ENCODE measurements around the gene MPRIP.

The MPRIP gene

DNA sequence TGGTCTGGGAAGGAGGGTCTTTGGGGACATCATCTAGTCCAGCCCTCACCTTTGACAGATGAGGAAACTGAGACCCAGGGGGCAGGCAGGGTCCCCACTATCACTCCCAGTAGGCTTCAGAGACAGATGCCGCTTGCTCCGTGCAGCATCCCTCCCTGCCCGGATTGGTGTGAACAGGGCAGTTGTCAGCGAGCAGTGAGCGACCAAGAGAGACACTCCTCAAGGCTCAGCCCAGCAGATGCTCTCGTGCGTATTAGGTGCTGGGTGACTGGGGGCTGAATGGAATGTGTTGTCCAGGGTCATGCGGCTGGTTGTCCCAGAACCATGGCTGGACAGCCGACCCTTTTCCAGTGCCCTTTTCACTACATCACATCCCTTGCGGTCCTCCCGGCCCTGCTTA, 49.0 kb downstream of the MPRIP start:
- DNase-seq, result no peak

- DNase-seq, result no peak
Measured at GRCh38 chr17:17091856-17092756, 49.8 kb downstream of the MPRIP start.

DNA sequence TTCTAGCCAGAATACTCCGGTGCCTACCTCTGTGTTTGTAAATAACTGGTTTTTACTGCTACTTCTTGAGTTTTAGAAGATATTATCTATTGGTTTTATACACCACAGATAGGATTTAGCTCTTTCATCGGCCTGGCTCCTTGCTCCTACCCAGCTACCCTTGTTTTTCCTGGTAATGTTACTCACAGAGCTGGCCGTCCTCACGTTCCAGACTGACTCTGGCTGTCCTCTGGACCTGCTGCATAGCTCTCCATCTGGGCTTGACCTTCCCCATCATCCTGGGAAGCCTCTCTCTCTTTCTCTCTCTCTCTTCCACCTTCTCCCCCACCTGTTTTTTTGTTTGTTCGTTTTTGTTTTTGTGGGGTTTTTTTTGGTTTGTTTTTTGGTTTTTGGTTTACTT, 51.5 kb downstream of the MPRIP start:
- DNase-seq, result no peak

GRCh38 chr17:17096438-17097178, 54.4 kb downstream of the MPRIP start:
- DNase-seq, result no peak

DNA sequence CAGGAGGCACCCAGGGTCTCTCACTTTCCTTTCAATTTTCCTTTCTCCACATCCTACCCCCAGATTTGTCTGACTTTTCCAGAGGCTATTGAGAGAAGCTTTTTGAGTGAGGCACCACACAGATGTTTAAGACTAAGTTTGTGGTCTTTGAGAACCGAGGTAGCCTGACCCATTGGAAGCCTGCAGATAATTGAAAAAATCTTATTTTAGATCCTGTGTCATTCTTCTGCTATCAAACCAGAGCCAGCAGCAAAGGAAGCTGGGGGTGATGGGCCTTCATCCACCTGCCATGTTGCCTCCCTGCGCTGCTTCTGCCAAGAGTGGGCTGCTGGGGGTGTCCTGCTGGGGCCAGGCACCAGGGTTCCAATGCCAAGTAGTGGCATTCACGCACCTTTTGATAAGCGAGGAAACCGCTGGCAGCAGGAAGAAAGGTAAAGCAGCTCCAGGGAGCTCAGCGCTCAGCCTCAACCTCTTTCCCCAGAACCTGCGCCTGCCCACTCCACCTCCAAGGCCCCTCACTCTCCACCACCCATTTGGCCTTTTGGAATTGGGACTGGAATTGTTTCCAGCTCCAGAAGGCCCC, 55.6 kb downstream of the MPRIP start:
- DNase-seq, result no peak

GRCh38 chr17:17098551-17099179, 56.4 kb downstream of the MPRIP start:
- DNase-seq, result no peak

GRCh38 chr17:17102176-17102575, 59.9 kb downstream of the MPRIP start:
- no peak for DNase-seq

GRCh38 chr17:17103160-17103559, 60.9 kb downstream of the MPRIP start:
- no peak for DNase-seq

DNA sequence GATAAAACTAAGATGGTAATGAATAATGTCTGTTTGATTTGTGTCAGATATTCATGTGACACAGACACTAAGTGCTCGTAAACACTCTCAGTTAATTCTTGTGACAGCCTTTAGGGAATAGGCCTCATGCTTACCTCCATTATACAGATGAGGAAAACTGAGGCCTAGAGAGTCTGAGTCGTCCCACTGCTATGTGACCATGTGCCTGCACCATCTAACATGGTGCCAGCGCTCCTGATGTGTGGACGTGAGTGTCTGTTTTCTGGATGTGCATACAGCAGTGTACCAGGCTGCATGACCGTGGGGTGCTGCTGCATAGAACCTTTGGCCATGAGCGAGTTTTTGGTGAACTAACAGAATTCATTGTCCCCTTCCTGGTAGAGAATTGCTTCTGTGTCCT, 61.8 kb downstream of the MPRIP start:
- DNase-seq, result no peak

DNA sequence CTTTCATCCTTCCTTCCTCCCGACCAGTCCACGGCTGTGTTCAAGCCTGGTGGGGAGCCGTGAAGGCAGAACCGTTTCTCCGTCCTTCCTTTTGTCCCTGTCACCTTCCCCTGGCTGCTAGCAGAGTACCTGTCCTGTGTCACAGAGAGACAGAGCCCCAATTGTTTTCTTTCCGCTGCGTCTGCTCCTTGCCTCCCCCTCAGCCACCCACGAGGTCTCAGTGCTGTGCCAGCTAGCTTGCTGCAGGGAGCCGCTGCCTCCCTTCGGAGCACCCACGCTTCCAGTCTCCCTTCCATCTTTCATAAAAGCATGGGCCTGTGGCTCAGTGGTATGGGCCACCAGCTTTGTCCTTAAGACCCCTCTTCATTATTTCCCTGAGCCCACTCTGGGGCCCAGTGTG, 62.2 kb downstream of the MPRIP start:
- no peak for DNase-seq

GRCh38 chr17:17105976-17106375, 63.7 kb downstream of the MPRIP start:
- DNase-seq, result no peak

DNA sequence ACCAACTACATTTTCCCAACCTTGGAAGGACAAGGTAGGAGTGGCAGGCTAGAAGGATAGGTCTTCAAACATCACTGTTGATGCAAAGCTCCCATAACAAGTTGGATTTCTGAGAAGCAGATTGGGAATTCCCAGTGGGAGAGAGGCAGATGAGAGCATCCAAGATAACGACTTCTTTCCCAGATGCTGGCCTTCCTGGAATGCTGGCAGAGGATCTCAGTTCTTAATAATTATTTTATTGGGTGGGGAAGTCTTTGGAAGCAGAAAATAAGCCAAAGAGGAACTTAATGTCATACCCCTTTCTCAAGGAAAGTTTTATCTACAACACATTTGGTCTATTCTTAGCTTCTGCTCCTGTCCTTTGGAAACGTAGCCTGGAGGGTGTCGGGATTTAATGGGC, 64.5 kb downstream of the MPRIP start:
- no peak for DNase-seq

DNA sequence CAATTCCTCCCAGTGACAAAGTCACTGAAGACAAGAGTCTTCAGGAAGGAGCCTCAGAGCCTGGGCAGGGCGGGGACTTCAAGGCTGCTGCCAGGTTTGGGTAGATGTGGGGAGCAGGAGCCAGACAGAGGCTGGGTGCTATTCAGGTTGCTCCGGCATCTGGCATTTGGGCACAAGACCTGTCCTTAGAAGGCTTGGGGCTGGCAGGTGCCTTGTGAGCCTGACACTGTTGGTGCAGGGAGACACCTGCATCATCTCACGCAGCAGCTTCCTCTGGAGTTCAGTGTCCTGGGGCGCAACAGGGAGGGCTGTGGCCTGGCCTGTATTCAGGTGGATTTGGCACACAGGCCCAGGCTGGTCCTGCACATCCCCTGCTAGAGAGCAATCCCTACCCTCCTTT, 65.0 kb downstream of the MPRIP start:
- DNase-seq, result no peak

DNA sequence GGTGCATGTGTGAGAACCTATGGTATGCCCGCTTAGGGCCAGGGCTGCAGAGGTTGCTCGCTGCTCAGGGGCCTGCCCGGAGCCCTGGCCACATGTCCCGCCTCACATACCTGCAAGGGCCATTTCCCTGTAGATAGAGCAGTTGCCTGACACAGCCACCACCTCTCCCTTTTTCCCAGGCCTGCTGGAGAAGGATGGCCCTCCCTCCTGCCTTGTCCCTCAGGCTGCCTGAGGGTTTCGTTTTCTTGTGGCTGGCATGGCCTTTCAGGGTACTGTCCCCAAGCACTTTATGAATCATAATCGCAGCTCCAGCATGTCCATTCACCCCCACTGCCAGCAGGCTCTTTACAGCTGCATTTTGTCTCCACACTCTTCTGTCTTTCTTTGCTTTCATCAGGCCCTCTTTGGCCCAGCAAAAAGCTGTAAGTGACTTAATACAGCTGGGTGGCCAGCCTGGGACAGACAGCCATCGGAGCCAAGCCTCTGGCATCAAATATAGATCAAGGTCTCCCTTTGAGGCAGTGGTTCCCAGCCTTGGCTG, 65.7 kb downstream of the MPRIP start:
- no peak for DNase-seq

DNA sequence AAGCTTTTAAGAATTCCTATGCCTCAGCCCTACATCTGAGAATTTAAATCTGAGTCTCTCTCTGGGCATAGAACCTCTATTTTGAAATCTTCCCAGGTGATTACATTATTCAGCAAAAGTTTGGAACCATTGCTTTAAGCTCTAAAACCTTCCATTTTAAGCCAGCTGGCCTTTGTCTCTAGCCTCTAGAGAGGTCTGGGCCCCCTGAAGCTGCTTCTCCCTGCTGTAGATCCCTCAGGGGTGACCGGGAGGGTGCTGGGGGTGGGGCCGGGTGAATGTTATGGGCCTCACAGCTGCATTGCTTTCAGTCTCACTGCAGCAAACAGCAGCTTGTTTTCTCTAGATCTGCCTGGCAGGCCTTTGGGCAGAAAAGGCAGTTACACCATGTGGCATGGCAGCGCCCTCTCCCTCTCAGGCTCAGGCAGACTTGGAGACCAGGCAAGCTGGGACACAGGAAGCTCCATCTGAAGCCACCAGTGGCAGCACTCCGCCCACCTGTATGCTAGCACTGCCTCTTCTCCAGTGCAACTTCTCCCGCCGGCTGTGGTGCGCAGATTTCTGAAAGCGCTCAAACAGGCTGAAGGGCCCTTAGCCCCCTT, 66.3 kb downstream of the MPRIP start:
- no peak for DNase-seq

- no peak for DNase-seq
Measured at GRCh38 chr17:17109256-17109655, 67.0 kb downstream of the MPRIP start.

GRCh38 chr17:17109907-17110306, 67.7 kb downstream of the MPRIP start:
- peak; percentile 60 for DNase-seq

GRCh38 chr17:17110520-17110919, 68.3 kb downstream of the MPRIP start:
- DNase-seq, result no peak

DNA sequence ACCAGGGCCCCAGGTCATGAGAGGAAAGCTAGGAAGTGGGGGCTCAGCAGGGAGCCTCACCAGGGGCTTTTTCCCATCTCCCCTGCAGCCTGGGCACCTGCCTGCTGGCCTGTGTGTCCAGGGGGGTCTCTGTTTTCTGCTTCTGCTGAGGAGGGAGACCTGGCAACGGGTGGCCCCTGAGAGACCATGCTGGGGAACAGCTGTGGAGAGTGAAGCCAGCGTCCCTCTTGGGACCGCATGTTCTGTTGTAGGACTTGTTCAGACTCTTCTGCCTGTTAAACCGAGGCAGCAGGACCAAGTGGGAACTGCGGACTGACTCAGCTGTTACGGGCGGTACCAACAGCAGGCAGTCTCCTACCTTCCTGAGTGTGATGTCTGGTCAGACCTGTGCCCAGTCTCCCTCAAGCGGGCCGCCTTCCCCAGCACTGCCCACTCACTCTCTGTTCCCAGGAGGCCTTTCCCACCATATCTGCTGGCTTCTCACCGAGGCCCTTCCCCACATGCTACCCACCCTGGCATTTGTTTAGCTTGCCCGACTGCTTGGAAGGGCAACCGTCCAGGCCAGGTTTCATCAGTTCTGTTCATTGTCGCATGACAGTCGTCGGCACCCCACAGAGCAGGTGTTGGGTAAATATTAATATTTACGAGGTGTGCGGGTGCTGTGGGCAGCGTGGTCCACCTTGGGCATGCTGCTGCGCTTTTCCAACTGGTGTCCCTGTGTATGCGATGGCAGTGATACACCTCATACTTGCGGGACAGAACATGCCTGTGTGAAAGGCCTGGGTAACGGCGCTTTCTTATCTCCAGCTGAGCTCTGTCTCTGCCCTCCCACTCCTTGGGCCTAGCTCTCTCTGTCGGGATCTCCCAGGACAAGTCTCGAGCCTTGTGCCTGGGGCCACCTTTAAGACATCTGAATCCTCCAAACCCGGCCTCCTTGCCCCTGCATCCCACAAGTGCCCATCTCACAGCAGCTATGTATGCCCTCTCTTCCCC, 69.4 kb downstream of the MPRIP start:
- DNase-seq, result no peak

- no peak for DNase-seq
Measured at GRCh38 chr17:17112628-17113200, 70.5 kb downstream of the MPRIP start.

All from CD4-positive, alpha-beta T cell treated with Interleukin-4 for 4 hours (primary cell).